ENCODE results near the gene AQP1. TPM values are rescaled to one million over a fixed set of nuclear protein-coding genes. Genes with fewer than 3 reads are reported as not detected.
A peak's percentile ranks its signal among the peaks of the same experiment; 100 is the strongest.

Gene AQP1
- total RNA-seq, 1 donor from 2014 or later: 6.7 TPM

GRCh38 chr7:30971440-30971839 lies 59.8 kb downstream of the AQP1 start:
- Mint-ChIP-seq H3K27ac (ENCODE audit: unreplicated experiment) (no peak overlapping the region), H3K9me3 (ENCODE audit: unreplicated experiment) (no peaks in the 10 kb centered on the region), H3K36me3 (ENCODE audit: unreplicated experiment) (no peaks in the 10 kb centered on the region), H3K4me1 (ENCODE audit: unreplicated experiment) (no peaks in the 10 kb centered on the region), H3K4me3 (ENCODE audit: unreplicated experiment) (no peak overlapping the region), H3K27me3 (ENCODE audit: unreplicated experiment) (peaks cover 60% of the 10 kb centered on the region)
- TF ChIP-seq, protein P1, sequence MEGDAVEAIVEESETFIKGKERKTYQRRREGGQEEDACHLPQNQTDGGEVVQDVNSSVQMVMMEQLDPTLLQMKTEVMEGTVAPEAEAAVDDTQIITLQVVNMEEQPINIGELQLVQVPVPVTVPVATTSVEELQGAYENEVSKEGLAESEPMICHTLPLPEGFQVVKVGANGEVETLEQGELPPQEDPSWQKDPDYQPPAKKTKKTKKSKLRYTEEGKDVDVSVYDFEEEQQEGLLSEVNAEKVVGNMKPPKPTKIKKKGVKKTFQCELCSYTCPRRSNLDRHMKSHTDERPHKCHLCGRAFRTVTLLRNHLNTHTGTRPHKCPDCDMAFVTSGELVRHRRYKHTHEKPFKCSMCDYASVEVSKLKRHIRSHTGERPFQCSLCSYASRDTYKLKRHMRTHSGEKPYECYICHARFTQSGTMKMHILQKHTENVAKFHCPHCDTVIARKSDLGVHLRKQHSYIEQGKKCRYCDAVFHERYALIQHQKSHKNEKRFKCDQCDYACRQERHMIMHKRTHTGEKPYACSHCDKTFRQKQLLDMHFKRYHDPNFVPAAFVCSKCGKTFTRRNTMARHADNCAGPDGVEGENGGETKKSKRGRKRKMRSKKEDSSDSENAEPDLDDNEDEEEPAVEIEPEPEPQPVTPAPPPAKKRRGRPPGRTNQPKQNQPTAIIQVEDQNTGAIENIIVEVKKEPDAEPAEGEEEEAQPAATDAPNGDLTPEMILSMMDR (IDR thresholded peaks at IDR 0.05): no peak
- DNase-seq (ENCODE audit: extremely low spot score, unreplicated experiment): peak; percentile 74

GRCh38 chr7:30971840-30972563 lies 60.3 kb downstream of the AQP1 start:
- Mint-ChIP-seq H3K4me3 (ENCODE audit: unreplicated experiment) (no peak overlapping the region), H3K36me3 (ENCODE audit: unreplicated experiment) (no peaks in the 10 kb centered on the region), H3K27me3 (ENCODE audit: unreplicated experiment) (peaks cover 60% of the 10 kb centered on the region), H3K4me1 (ENCODE audit: unreplicated experiment) (no peaks in the 10 kb centered on the region), H3K9me3 (ENCODE audit: unreplicated experiment) (no peaks in the 10 kb centered on the region), H3K27ac (ENCODE audit: unreplicated experiment) (no peak overlapping the region)
- peak; percentile 73 for DNase-seq (ENCODE audit: extremely low spot score, unreplicated experiment)
- TF ChIP-seq, protein P1 (IDR thresholded peaks at IDR 0.05): no peak

GRCh38 chr7:30973292-30973691 lies 61.6 kb downstream of the AQP1 start:
- Mint-ChIP-seq H3K4me3 (ENCODE audit: unreplicated experiment) (no peak overlapping the region), H3K4me1 (ENCODE audit: unreplicated experiment) (no peaks in the 10 kb centered on the region), H3K27me3 (ENCODE audit: unreplicated experiment) (peaks cover 57% of the 10 kb centered on the region), H3K36me3 (ENCODE audit: unreplicated experiment) (no peaks in the 10 kb centered on the region), H3K9me3 (ENCODE audit: unreplicated experiment) (no peaks in the 10 kb centered on the region), H3K27ac (ENCODE audit: unreplicated experiment) (no peak overlapping the region)
- DNase-seq (ENCODE audit: extremely low spot score, unreplicated experiment): no peak
- TF ChIP-seq, protein P1 (IDR thresholded peaks at IDR 0.05): no peak

GRCh38 chr7:30973791-30974604 lies 62.3 kb downstream of the AQP1 start:
- DNase-seq (ENCODE audit: extremely low spot score, unreplicated experiment): no peak
- no peaks in the 10 kb centered on the region for H3K36me3 Mint-ChIP-seq (ENCODE audit: unreplicated experiment)
- no peak overlapping the region for H3K4me3 Mint-ChIP-seq (ENCODE audit: unreplicated experiment)
- no peak overlapping the region for H3K27ac Mint-ChIP-seq (ENCODE audit: unreplicated experiment)
- H3K4me1 Mint-ChIP-seq (ENCODE audit: unreplicated experiment): no peaks in the 10 kb centered on the region
- TF ChIP-seq, protein P1 (IDR thresholded peaks at IDR 0.05): no peak
- peaks cover 64% of the 10 kb centered on the region for H3K27me3 Mint-ChIP-seq (ENCODE audit: unreplicated experiment)
- H3K9me3 Mint-ChIP-seq (ENCODE audit: unreplicated experiment): no peaks in the 10 kb centered on the region

- H3K9me3 Mint-ChIP-seq (ENCODE audit: unreplicated experiment): no peaks in the 10 kb centered on the region
- DNase-seq (ENCODE audit: extremely low spot score, unreplicated experiment): no peak
- H3K27me3 Mint-ChIP-seq (ENCODE audit: unreplicated experiment): peaks cover 70% of the 10 kb centered on the region
- H3K27ac Mint-ChIP-seq (ENCODE audit: unreplicated experiment): no peak overlapping the region
- no peak overlapping the region for H3K4me3 Mint-ChIP-seq (ENCODE audit: unreplicated experiment)
- TF ChIP-seq, protein P1 (IDR thresholded peaks at IDR 0.05): peak; percentile 60
- no peaks in the 10 kb centered on the region for H3K4me1 Mint-ChIP-seq (ENCODE audit: unreplicated experiment)
- no peaks in the 10 kb centered on the region for H3K36me3 Mint-ChIP-seq (ENCODE audit: unreplicated experiment)
Observed at GRCh38 chr7:30974605-30975255, 63.1 kb downstream of the AQP1 start.
